B cell (primary cell): Measurements from ENCODE around the gene ZSCAN25.
"Not testable (repeated sequence)": the region's sequence is repeated elsewhere in the genome, so short reads cannot be mapped to it uniquely, and the experiment has no call there.

Experiments
- CTCF ChIP-seq: fragments of 200-600 bp; IDR thresholded peaks from one replicate; pipeline ENCODE4 v1.8.0; 2022; ENCODE audit warnings: antibody characterized with exemption, mild to moderate bottlenecking
- EZH2 ChIP-seq: IDR thresholded peaks from 2 replicates; pipeline ENCODE4 v1.6.1; 2012; ENCODE audit warnings: borderline replicate concordance, low read depth, mild to moderate bottlenecking, moderate library complexity, low read length; ENCODE audit not compliant: insufficient read depth, poor library complexity, severe bottlenecking

- not testable (repeated sequence) for TF ChIP-seq CTCF, EZH2
These were observed 20.7 kb downstream of the ZSCAN25 start for GRCh38 chr7:99637414-99637813.
